ENCODE results near the gene TARBP1.

GRCh38 chr1:234388094-234388493 lies 90.9 kb downstream of the TARBP1 start:
- no peak for TF ChIP-seq CTCF (IDR thresholded peaks at IDR 0.05)
- no peak for TF ChIP-seq POLR2A (IDR thresholded peaks at IDR 0.05)

Data from uterus (tissue), 2 donors.